Stromal cell of bone marrow (primary cell): ENCODE results near the gene GALNT12.

Experiments
- DNase-seq: peaks from one replicate; pipeline ENCODE4 v3.0.0-alpha.2; 2012; ENCODE audit warnings: low read depth

GALNT12 gene

GRCh38 chr9:98805506-98806272 is 1.8 kb upstream of the GALNT12 start:
- DNase-seq: no peak

- DNase-seq: no peak
Measured at GRCh38 chr9:98806394-98807035, 955 bp upstream of the GALNT12 start.

GRCh38 chr9:98807814-98808195 is 335 bp downstream of the GALNT12 start:
- no peak for DNase-seq

GRCh38 chr9:98808411-98808815 is 943 bp downstream of the GALNT12 start:
- no peak for DNase-seq

- no peak for DNase-seq
Measured at GRCh38 chr9:98808875-98809274, 1.4 kb downstream of the GALNT12 start.

- no peak for DNase-seq
Measured at GRCh38 chr9:98809311-98810101, 2.0 kb downstream of the GALNT12 start.

GRCh38 chr9:98810102-98810842 is 2.8 kb downstream of the GALNT12 start:
- no peak for DNase-seq

- DNase-seq: peak; percentile 97
Measured at GRCh38 chr9:98811051-98811650, 3.7 kb downstream of the GALNT12 start.

- DNase-seq: no peak
Measured at GRCh38 chr9:98815391-98815951, 8.0 kb downstream of the GALNT12 start.

- DNase-seq: no peak
Measured at GRCh38 chr9:98818764-98819163, 11.3 kb downstream of the GALNT12 start.

- no peak for DNase-seq
Measured at GRCh38 chr9:98819231-98819630, 11.8 kb downstream of the GALNT12 start.

GRCh38 chr9:98821831-98822230 is 14.4 kb downstream of the GALNT12 start:
- DNase-seq: no peak

GRCh38 chr9:98822661-98823060 is 15.2 kb downstream of the GALNT12 start:
- DNase-seq: no peak

GRCh38 chr9:98823666-98824334 is 16.3 kb downstream of the GALNT12 start:
- no peak for DNase-seq

- DNase-seq: no peak
Measured at GRCh38 chr9:98825414-98825813, 17.9 kb downstream of the GALNT12 start.

GRCh38 chr9:98826716-98827115 is 19.2 kb downstream of the GALNT12 start:
- DNase-seq: no peak

GRCh38 chr9:98829766-98830165 is 22.3 kb downstream of the GALNT12 start:
- DNase-seq: no peak

- no peak for DNase-seq
Measured at GRCh38 chr9:98830554-98830953, 23.1 kb downstream of the GALNT12 start.

GRCh38 chr9:98831696-98832095 is 24.2 kb downstream of the GALNT12 start:
- no peak for DNase-seq

- no peak for DNase-seq
Measured at GRCh38 chr9:98832768-98833089, 25.3 kb downstream of the GALNT12 start.
